Retinal pigment epithelial cell (primary cell): Measurements from ENCODE around the gene HNRNPC.
"Not testable (repeated sequence)": the region's sequence is repeated elsewhere in the genome, so short reads cannot be mapped to it uniquely, and the experiment has no call there.

Source experiments
- DNase-seq: peaks from one replicate; pipeline ENCODE4 v3.0.0-alpha.2; 2010; ENCODE audit warnings: low read depth
- H3K4me3 ChIP-seq: 2 replicates; pipeline ENCODE4 v1.5.1; 2011; ENCODE audit warnings: mild to moderate bottlenecking, low read length, control low read depth, moderate library complexity
- CTCF ChIP-seq: conservative IDR thresholded peaks from 2 replicates; pipeline ENCODE4 v1.5.1; 2011; ENCODE audit warnings: low read depth, low read length, control low read depth, inconsistent platforms

HNRNPC gene

GRCh38 chr14:21215879-21216251 lies 53.4 kb downstream of the HNRNPC start:
- no peak overlapping the region for H3K4me3 ChIP-seq
- DNase-seq, result no peak

DNA sequence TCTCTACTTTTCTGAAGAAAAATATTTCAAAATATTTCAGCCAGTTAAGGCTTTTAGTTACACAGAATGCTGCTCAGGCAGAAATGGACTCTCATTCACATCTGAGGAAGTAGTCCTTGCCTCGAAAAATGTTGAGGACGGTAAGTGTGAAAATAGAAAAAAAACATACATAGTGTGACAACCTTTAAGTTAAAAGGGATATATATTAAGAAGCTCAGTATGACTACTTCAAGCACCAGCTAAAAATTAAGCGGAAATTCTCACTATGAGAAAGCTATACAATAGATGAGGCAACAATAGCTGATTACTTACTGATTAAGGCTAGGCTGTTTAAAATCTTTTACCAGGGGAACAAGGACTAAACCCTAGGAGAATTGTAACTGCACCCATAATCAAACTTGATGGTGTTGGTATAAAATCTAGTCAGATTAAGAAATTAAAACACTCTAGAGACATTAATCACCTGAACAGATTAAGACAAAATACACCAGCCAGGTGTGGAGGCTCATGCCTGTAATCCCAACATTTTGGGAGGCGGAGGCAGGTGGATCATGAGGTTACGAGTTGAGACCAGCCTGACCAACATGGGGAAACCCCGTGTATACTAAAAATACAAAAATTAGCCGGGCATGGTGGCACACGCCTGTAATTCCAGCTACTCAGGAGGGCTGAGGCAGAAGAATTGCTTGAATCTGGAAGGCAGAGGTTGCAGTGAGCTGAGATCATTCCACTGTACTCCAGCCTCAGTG lies 53.9 kb downstream of the HNRNPC start:
- DNase-seq, result no peak
- TF ChIP-seq CTCF, result no peak
- H3K4me3 ChIP-seq, result no peak overlapping the region

More at GRCh38 chr14:21215879-21216251, 53.4 kb downstream of the HNRNPC start:
- TF ChIP-seq CTCF, result no peak

DNA sequence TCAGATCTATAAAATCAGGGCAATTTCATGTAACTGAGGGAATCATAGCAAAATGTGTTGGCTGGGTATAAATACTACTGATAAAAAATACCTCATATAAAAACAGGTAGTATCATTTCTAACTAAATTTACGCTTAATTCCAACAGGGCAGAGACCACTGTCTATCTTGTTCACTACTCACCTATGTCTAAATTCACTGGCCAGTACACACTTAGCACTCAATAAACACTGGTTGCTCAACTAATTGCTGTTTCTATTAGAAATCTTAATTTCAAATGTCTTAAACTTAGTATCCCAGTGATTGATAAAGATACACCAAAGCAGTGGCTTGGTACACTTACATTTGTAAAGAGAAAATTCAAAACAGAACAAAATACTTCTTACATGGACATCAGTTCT lies 55.6 kb downstream of the HNRNPC start:
- no peak overlapping the region for H3K4me3 ChIP-seq

GRCh38 chr14:21212824-21213223 lies 56.4 kb downstream of the HNRNPC start:
- not testable (repeated sequence) for DNase-seq, H3K4me3 ChIP-seq

More for the DNA sequence above, 55.6 kb downstream of the HNRNPC start:
- no peak for TF ChIP-seq CTCF
- DNase-seq, result no peak

- no peak overlapping the region for H3K4me3 ChIP-seq
- TF ChIP-seq CTCF, result no peak
- no peak for DNase-seq
Observed at GRCh38 chr14:21211509-21211908, 57.7 kb downstream of the HNRNPC start.

DNA sequence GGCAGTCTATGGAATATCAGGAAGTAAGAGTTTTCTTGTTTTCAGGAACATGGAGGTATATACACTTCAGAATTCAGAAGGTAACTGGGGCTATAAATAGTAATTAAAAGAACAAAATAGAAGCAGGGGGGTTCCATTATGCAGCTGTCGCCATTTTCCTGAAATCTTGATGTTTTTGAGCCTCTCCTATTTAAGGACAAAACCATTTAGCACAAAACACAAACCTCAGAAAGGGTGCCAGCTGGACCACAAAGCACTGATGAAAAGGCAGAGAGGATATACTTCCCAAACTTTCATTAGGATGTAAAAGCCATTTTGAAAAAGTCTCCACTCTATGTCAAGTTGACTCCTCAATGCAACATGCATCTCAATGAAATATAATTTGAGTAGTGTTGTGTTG lies 59.2 kb downstream of the HNRNPC start:
- DNase-seq, result no peak
- TF ChIP-seq CTCF, result no peak
- H3K4me3 ChIP-seq, result no peak overlapping the region

GRCh38 chr14:21209185-21209584 lies 60.1 kb downstream of the HNRNPC start:
- no peak for TF ChIP-seq CTCF
- no peak for DNase-seq
- H3K4me3 ChIP-seq, result no peak overlapping the region

DNA sequence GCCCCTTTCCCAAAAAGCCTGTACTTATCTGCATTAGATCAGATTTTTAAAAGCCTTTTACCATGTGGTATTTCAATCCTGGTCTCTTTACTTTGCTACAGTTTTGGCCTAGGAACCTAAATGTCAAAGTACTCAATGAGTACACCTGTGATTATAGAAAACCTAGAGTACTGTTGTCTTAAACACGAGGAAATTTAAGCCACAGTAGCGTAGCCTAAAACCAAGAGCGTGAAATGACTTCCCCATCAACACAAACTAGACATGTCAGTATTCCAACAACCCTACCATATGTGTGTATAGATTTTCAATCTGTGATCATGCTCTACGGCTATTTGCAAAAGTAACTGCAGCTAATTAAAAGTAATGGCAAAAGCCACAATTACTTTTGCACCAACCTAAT lies 60.7 kb downstream of the HNRNPC start:
- DNase-seq, result no peak
- TF ChIP-seq CTCF, result no peak
- H3K4me3 ChIP-seq, result no peak overlapping the region
